Gastroesophageal sphincter (tissue), 4 donors: ENCODE measurements around the gene ARMH2. TPM values are rescaled to one million over a fixed set of nuclear protein-coding genes. Genes with fewer than 3 reads are reported as not detected.

Experiments
- ATAC-seq: fragments of 150-250 bp; one replicate; pipeline ENCODE4 v1.9.1; 2016; ENCODE audit warnings: mild to moderate bottlenecking, moderate library complexity
- H3K27ac ChIP-seq, 4 donors: fragments of 200-600 bp; sonication (generic) in 3 of 4; 1 replicate in 3 of 4; 2 replicates in 1 of 4; pipeline ENCODE4 v1.5.1; 2016 to 2019
- H3K27me3 ChIP-seq: fragments of 200-600 bp; sonication (generic); one replicate; pipeline ENCODE4 v1.5.1; 2019
- H3K36me3 ChIP-seq, 2 donors: fragments of 200-600 bp; sonication (generic); one replicate each; pipeline ENCODE4 v1.5.1; 2019; ENCODE audit warnings: control low read depth in 1 of 2
- H3K4me1 ChIP-seq, 3 donors: fragments of 200-600 bp; sonication (generic); 1 replicate in 2 of 3; 2 replicates in 1 of 3; pipeline ENCODE4 v1.5.1; 2016 to 2019; ENCODE audit warnings: control low read depth in 2 of 3
- H3K4me3 ChIP-seq, 2 donors: fragments of 200-600 bp; sonication (generic); one replicate each; pipeline ENCODE4 v1.5.1; 2019; ENCODE audit warnings: mild to moderate bottlenecking in 1 of 2, moderate library complexity in 1 of 2
- H3K9me3 ChIP-seq, 3 donors: fragments of 200-600 bp; sonication (generic); one replicate each; pipeline ENCODE4 v1.5.1; 2017 to 2019; ENCODE audit warnings: control low read depth in 2 of 3
- CTCF ChIP-seq, 4 experiments: fragments of 200-600 bp in 2 of 4; fragments of 450-650 bp in 2 of 4; sonication (generic) in 1 of 4; IDR thresholded peaks; one replicate each; pipeline ENCODE4 v1.5.1; 2017 to 2019; ENCODE audit warnings: antibody characterized with exemption in 4 of 4, mild to moderate bottlenecking in 2 of 4, moderate library complexity in 2 of 4
- EP300 ChIP-seq: sonication (generic); formaldehyde crosslinking; IDR thresholded peaks from one replicate; pipeline ENCODE4 v1.6.1; 2017; ENCODE audit warnings: antibody characterized with exemption, mild to moderate bottlenecking
- POLR2A ChIP-seq, 2 donors: fragments of 450-650 bp; IDR thresholded peaks; one replicate each; pipeline ENCODE4 v1.6.1; 2017; ENCODE audit warnings: antibody characterized with exemption in 2 of 2, mild to moderate bottlenecking in 2 of 2, moderate library complexity in 1 of 2
- POLR2AphosphoS5 ChIP-seq: sonication (generic); formaldehyde crosslinking; IDR thresholded peaks from one replicate; pipeline ENCODE4 v1.6.1; 2017; ENCODE audit warnings: antibody characterized with exemption
- WGBS, 2 donors: methylation state at CpG; one replicate each; pipeline ENCODE4 v1.1.5; 2018; ENCODE audit warnings: low coverage in 1 of 2; 5-methylcytosine and 5-hydroxymethylcytosine counted together
- total RNA-seq, 4 donors: library from RNA; depleted of rRNA; stranded (reverse); fragments of >200 nt; gene quantifications; one replicate each; pipeline ENCODE4 v1.1.0, GENCODE V29; 2016

ARMH2 gene
- total RNA-seq, 4 donors from 2014 or later, result 0.54 TPM; not detected in 3

- Histone ChIP-seq H3K9me3 (no peaks in the 10 kb centered on the region), H3K27ac (no peak overlapping the region), H3K36me3 (peaks cover 0 to 5% of the 10 kb centered on the region in 2 donors), H3K4me3 (no peak overlapping the region), H3K27me3 (no peaks in the 10 kb centered on the region), H3K4me1 (no peaks in the 10 kb centered on the region)
- ATAC-seq, result no peak
- 86% methylated on average over 1 of the region's 1 CpG; no CpG with 5 or more reads in 1 of the 2 donors for WGBS, 2 donors
- TF ChIP-seq CTCF (IDR thresholded peaks at IDR 0.05) (no peak), EP300 (no peak), POLR2AphosphoS5 (no peak), POLR2A (IDR thresholded peaks at IDR 0.05) (no peak)
Observed at GRCh38 chr6:24844061-24844460, 45.3 kb upstream of the ARMH2 start.

- TF ChIP-seq POLR2A (IDR thresholded peaks at IDR 0.05), result no peak
- no peak for TF ChIP-seq EP300
- no peak for TF ChIP-seq POLR2AphosphoS5
- no peak for TF ChIP-seq CTCF (IDR thresholded peaks at IDR 0.05)
- ATAC-seq, result no peak
- peaks cover 0 to 15% (median 0%) of the 10 kb centered on the region in 3 donors for H3K4me1 ChIP-seq
- no CpG with 5 or more reads among the region's 2 CpGs for WGBS, 2 donors
- no peak overlapping the region for H3K27ac ChIP-seq
- no peaks in the 10 kb centered on the region for H3K9me3 ChIP-seq
- no peak overlapping the region for H3K4me3 ChIP-seq
- no peaks in the 10 kb centered on the region for H3K36me3 ChIP-seq
- H3K27me3 ChIP-seq, result no peaks in the 10 kb centered on the region
Observed at GRCh38 chr6:24840187-24840586, 41.5 kb upstream of the ARMH2 start.

GRCh38 chr6:24838994-24839393 lies 40.3 kb upstream of the ARMH2 start:
- no peak for ATAC-seq
- WGBS, 2 donors, result 90 to 100% methylated on average over 4 to 5 of the region's 5 CpGs
- TF ChIP-seq CTCF (IDR thresholded peaks at IDR 0.05) (no peak), EP300 (no peak), POLR2AphosphoS5 (no peak), POLR2A (IDR thresholded peaks at IDR 0.05) (no peak)
- no peaks in the 10 kb centered on the region for H3K36me3 ChIP-seq
- H3K27me3 ChIP-seq, result no peaks in the 10 kb centered on the region
- H3K4me3 ChIP-seq, result no peak overlapping the region
- no peak overlapping the region for H3K27ac ChIP-seq
- no peaks in the 10 kb centered on the region for H3K9me3 ChIP-seq
- peaks cover 0 to 15% (median 0%) of the 10 kb centered on the region in 3 donors for H3K4me1 ChIP-seq

- H3K9me3 ChIP-seq, result no peaks in the 10 kb centered on the region
- no peak overlapping the region for H3K4me3 ChIP-seq
- no peak overlapping the region for H3K27ac ChIP-seq
- peaks cover 0 to 15% (median 0%) of the 10 kb centered on the region in 3 donors for H3K4me1 ChIP-seq
- 93 to 100% methylated on average over 1 to 2 of the region's 3 CpGs for WGBS, 2 donors
- no peak for TF ChIP-seq POLR2A (IDR thresholded peaks at IDR 0.05)
- no peak for TF ChIP-seq EP300
- no peak for TF ChIP-seq POLR2AphosphoS5
- TF ChIP-seq CTCF (IDR thresholded peaks at IDR 0.05), result no peak
- ATAC-seq, result peak; percentile 58
- H3K36me3 ChIP-seq, result no peaks in the 10 kb centered on the region
- H3K27me3 ChIP-seq, result no peaks in the 10 kb centered on the region
Observed at GRCh38 chr6:24838081-24838480, 39.4 kb upstream of the ARMH2 start.

- Histone ChIP-seq H3K4me1 (peaks cover 0 to 15% (median 4%) of the 10 kb centered on the region in 3 donors), H3K4me3 (no peak overlapping the region), H3K36me3 (no peaks in the 10 kb centered on the region), H3K27me3 (no peaks in the 10 kb centered on the region), H3K27ac (peak overlapping the region in 3 of 4 donors; percentile 12 to 53 (median 37)), H3K9me3 (no peaks in the 10 kb centered on the region)
- TF ChIP-seq CTCF (IDR thresholded peaks at IDR 0.05) (no peak), EP300 (no peak), POLR2AphosphoS5 (no peak), POLR2A (IDR thresholded peaks at IDR 0.05) (no peak)
- WGBS, 2 donors, result 7 to 32% methylated on average over 2 of the region's 2 CpGs
- no peak for ATAC-seq
Observed at GRCh38 chr6:24836109-24836508, 37.4 kb upstream of the ARMH2 start.
